Skeletal muscle tissue (tissue), 4 donors: ENCODE measurements around the gene GUCY2C. TPM values are rescaled to one million over a fixed set of nuclear protein-coding genes. Genes with fewer than 3 reads are reported as not detected.

ENCODE experiments used
- H3K27ac ChIP-seq: one replicate; pipeline ENCODE4 v1.7.0; 2013; ENCODE audit warnings: mild to moderate bottlenecking, low read depth, low read length, inconsistent platforms
- H3K27me3 ChIP-seq, 3 donors: one replicate each; pipeline ENCODE4 v1.7.0; 2013; ENCODE audit warnings: low read length in 3 of 3; ENCODE audit not compliant: control insufficient read depth in 3 of 3, insufficient read depth in 3 of 3
- H3K36me3 ChIP-seq, 3 donors: one replicate each; pipeline ENCODE4 v1.7.0; 2013; ENCODE audit warnings: low read length in 3 of 3; ENCODE audit not compliant: control insufficient read depth in 3 of 3, insufficient read depth in 3 of 3
- H3K4me1 ChIP-seq, 3 donors: one replicate each; pipeline ENCODE4 v1.7.0; 2013; ENCODE audit warnings: low read length in 3 of 3, mild to moderate bottlenecking in 3 of 3; ENCODE audit not compliant: control insufficient read depth in 3 of 3, insufficient read depth in 3 of 3
- H3K4me3 ChIP-seq, 3 donors: one replicate each; pipeline ENCODE4 v1.7.0; 2013; ENCODE audit warnings: low read length in 3 of 3
- H3K9ac ChIP-seq, 3 donors: one replicate each; pipeline ENCODE4 v1.7.0; 2013; ENCODE audit warnings: low read length in 3 of 3, mild to moderate bottlenecking in 3 of 3, moderate library complexity in 2 of 3, low read depth in 1 of 3
- H3K9me3 ChIP-seq, 3 donors: one replicate each; pipeline ENCODE4 v1.7.0; 2013; ENCODE audit warnings: low read length in 3 of 3; ENCODE audit not compliant: control insufficient read depth in 3 of 3
- total RNA-seq: library from RNA; depleted of rRNA; stranded (reverse); fragments of >200 nt; gene quantifications from one replicate; pipeline ENCODE4 v1.2.3, GENCODE V29; 2014
- donor health status: Osteomylitis.

GUCY2C gene
- total RNA-seq, 1 donor from 2014 or later, result not detected

GRCh38 chr12:14635776-14636175, 60.6 kb downstream of the GUCY2C start:
- Histone ChIP-seq H3K4me3 (no peak overlapping the region), H3K9ac (no peak overlapping the region), H3K27ac (no peak overlapping the region), H3K36me3 (peaks cover 0 to 3% (median 0%) of the 10 kb centered on the region in 3 donors), H3K9me3 (no peaks in the 10 kb centered on the region), H3K27me3 (no peaks in the 10 kb centered on the region), H3K4me1 (no peaks in the 10 kb centered on the region)

GRCh38 chr12:14630793-14631192, 65.6 kb downstream of the GUCY2C start:
- Histone ChIP-seq H3K27ac (no peak overlapping the region), H3K9me3 (no peaks in the 10 kb centered on the region), H3K4me3 (no peak overlapping the region), H3K9ac (no peak overlapping the region), H3K4me1 (peaks cover 0 to 3% (median 0%) of the 10 kb centered on the region in 3 donors), H3K36me3 (no peaks in the 10 kb centered on the region), H3K27me3 (no peaks in the 10 kb centered on the region)

- H3K4me1 ChIP-seq, result peaks cover 0 to 3% (median 0%) of the 10 kb centered on the region in 3 donors
- no peaks in the 10 kb centered on the region for H3K36me3 ChIP-seq
These were observed 66.3 kb downstream of the GUCY2C start for GRCh38 chr12:14629832-14630710.

GRCh38 chr12:14628771-14629170, 67.6 kb downstream of the GUCY2C start:
- no peak overlapping the region for H3K27ac ChIP-seq
- H3K4me1 ChIP-seq, result peaks cover 0 to 3% (median 0%) of the 10 kb centered on the region in 3 donors
- H3K9ac ChIP-seq, result no peak overlapping the region
- H3K9me3 ChIP-seq, result no peaks in the 10 kb centered on the region
- H3K36me3 ChIP-seq, result no peaks in the 10 kb centered on the region
- no peaks in the 10 kb centered on the region for H3K27me3 ChIP-seq
- no peak overlapping the region for H3K4me3 ChIP-seq

More at GRCh38 chr12:14629832-14630710, 66.3 kb downstream of the GUCY2C start:
- H3K9ac ChIP-seq, result no peak overlapping the region
- no peaks in the 10 kb centered on the region for H3K27me3 ChIP-seq
- no peaks in the 10 kb centered on the region for H3K9me3 ChIP-seq
- no peak overlapping the region for H3K27ac ChIP-seq
- no peak overlapping the region for H3K4me3 ChIP-seq

GRCh38 chr12:14621826-14622225, 74.6 kb downstream of the GUCY2C start:
- Histone ChIP-seq H3K27ac (no peak overlapping the region), H3K27me3 (no peaks in the 10 kb centered on the region), H3K36me3 (peaks cover 0 to 5% (median 0%) of the 10 kb centered on the region in 3 donors), H3K4me1 (no peaks in the 10 kb centered on the region), H3K4me3 (no peak overlapping the region), H3K9ac (no peak overlapping the region), H3K9me3 (no peaks in the 10 kb centered on the region)

GRCh38 chr12:14619741-14620501, 76.5 kb downstream of the GUCY2C start:
- H3K9me3 ChIP-seq, result no peaks in the 10 kb centered on the region
- H3K36me3 ChIP-seq, result peaks cover 0 to 5% (median 0%) of the 10 kb centered on the region in 3 donors
- H3K27ac ChIP-seq, result no peak overlapping the region
- no peak overlapping the region for H3K9ac ChIP-seq
- no peaks in the 10 kb centered on the region for H3K4me1 ChIP-seq
- H3K4me3 ChIP-seq, result no peak overlapping the region
- H3K27me3 ChIP-seq, result no peaks in the 10 kb centered on the region

- no peaks in the 10 kb centered on the region for H3K4me1 ChIP-seq
- no peak overlapping the region for H3K4me3 ChIP-seq
- no peaks in the 10 kb centered on the region for H3K27me3 ChIP-seq
- no peak overlapping the region for H3K27ac ChIP-seq
- H3K36me3 ChIP-seq, result peaks cover 0 to 5% (median 0%) of the 10 kb centered on the region in 3 donors
- no peaks in the 10 kb centered on the region for H3K9me3 ChIP-seq
- H3K9ac ChIP-seq, result no peak overlapping the region
These were observed 77.4 kb downstream of the GUCY2C start for GRCh38 chr12:14618983-14619382.

GRCh38 chr12:14614704-14615121, 81.7 kb downstream of the GUCY2C start:
- H3K4me1 ChIP-seq, result peaks cover 3 to 12% (median 12%) of the 10 kb centered on the region in 3 donors
- no peak overlapping the region for H3K4me3 ChIP-seq
- H3K27ac ChIP-seq, result no peak overlapping the region
- no peaks in the 10 kb centered on the region for H3K36me3 ChIP-seq
- no peak overlapping the region for H3K9ac ChIP-seq
- H3K27me3 ChIP-seq, result no peaks in the 10 kb centered on the region
- H3K9me3 ChIP-seq, result no peaks in the 10 kb centered on the region

GRCh38 chr12:14613718-14614117, 82.7 kb downstream of the GUCY2C start:
- no peaks in the 10 kb centered on the region for H3K9me3 ChIP-seq
- H3K27me3 ChIP-seq, result no peaks in the 10 kb centered on the region
- peaks cover 3 to 12% (median 12%) of the 10 kb centered on the region in 3 donors for H3K4me1 ChIP-seq
- peak overlapping the region in 1 of 3 donors; percentile 40 for H3K9ac ChIP-seq
- no peaks in the 10 kb centered on the region for H3K36me3 ChIP-seq
- H3K27ac ChIP-seq, result peak overlapping the region; percentile 5
- H3K4me3 ChIP-seq, result no peak overlapping the region
